Activated CD8-positive, alpha-beta memory T cell treated with anti-CD3 and anti-CD28 coated beads, Interleukin-2, amount 10 ng/mL, durations not matched to agents 7 days and 5 days (primary cell): ENCODE measurements around the gene AKAP12. TPM values are rescaled to one million over a fixed set of nuclear protein-coding genes. Genes with fewer than 3 reads are reported as not detected.
A peak's percentile ranks its signal among the peaks of the same experiment; 100 is the strongest.
"Not testable (repeated sequence)": the region's sequence is repeated elsewhere in the genome, so short reads cannot be mapped to it uniquely, and the experiment has no call there.

Experiments
- ATAC-seq: fragments of 150-1000 bp; cut with Tn5 transposase; one replicate; pipeline ENCODE4 v1.10.0; 2021; ENCODE audit warnings: moderate library complexity
- CTCF ChIA-PET: fragments of 350-600 bp; sonication (Branson Sonifier 250); formaldehyde crosslinking; loops from one replicate; lab custom pipeline; 2021; ENCODE audit warnings: antibody characterized with exemption; lab: Charles Lee
- DNase-seq: peaks from one replicate; pipeline ENCODE4 v3.0.0-alpha.2; 2020
- H3K27ac Mint-ChIP-seq: one replicate; pipeline ENCODE4 v1.8.0; 2021; ENCODE audit warnings: mild to moderate bottlenecking, mixed read lengths
- H3K27me3 Mint-ChIP-seq: one replicate; pipeline ENCODE4 v1.8.0; 2021; ENCODE audit warnings: mixed read lengths
- H3K36me3 Mint-ChIP-seq: one replicate; pipeline ENCODE4 v1.8.0; 2021; ENCODE audit warnings: mild to moderate bottlenecking, mixed read lengths
- H3K4me1 Mint-ChIP-seq: one replicate; pipeline ENCODE4 v1.8.0; 2021; ENCODE audit warnings: mixed read lengths
- H3K4me3 Mint-ChIP-seq: one replicate; pipeline ENCODE4 v1.8.0; 2021; ENCODE audit warnings: mild to moderate bottlenecking, moderate library complexity, mixed read lengths
- H3K9me3 Mint-ChIP-seq: one replicate; pipeline ENCODE4 v1.8.0; 2022; ENCODE audit warnings: low read depth, mixed read lengths
- total RNA-seq, 2 experiments: library from RNA; stranded (reverse); gene quantifications; one replicate each; pipeline ENCODE4 v1.2.3, GENCODE V29; 2021

AKAP12 gene
- total RNA-seq, 2 experiments from 2014 or later = 0.75 to 0.85 TPM

DNA sequence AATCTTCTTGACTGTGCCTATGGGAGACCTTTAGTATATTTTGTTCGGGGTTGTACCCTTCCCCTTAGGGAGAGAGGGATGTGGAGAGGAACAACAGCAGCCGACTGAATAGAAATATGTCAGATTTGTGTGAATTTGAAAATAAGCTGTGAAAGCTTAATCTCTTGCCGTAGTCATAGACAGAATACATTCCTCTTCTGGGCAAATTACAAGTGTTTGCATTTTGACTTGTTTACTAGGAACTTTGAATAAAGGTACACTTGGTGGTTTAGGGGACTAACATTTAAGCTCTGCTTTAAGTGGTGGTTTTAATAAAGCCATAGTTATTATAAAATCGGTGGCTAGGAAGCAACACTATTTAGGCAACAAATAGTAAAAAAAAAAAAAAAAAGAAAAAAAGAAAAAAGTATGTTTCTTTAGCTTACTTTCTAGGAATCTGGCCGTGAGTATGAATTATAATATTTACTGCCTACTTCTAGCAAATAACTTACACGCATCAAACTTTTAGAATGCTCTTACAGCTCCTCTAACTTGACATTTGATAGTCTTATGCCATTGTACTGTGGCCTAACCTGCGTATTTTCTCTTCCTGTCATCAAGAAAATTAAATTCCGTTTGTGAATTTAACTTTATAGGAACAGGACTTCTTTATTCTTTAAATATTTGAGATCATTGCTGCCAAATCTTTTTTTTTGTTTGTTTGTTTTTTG lies 86.5 kb downstream of the AKAP12 start:
- ATAC-seq = no peak
- CTCF ChIA-PET = interaction anchor here (0.7 to 6.8 kb wide), 11 partner anchors 10 to 433 kb away, joined by 3 to 189 read pairs (median 7); no protein-coding TSS in a partner anchor
- H3K4me1 Mint-ChIP-seq = peaks cover 23% of the 10 kb centered on the region
- H3K27ac Mint-ChIP-seq = no peak overlapping the region
- no peaks in the 10 kb centered on the region for H3K36me3 Mint-ChIP-seq
- H3K9me3 Mint-ChIP-seq = no peaks in the 10 kb centered on the region
- peak overlapping the region; percentile 61 for H3K4me3 Mint-ChIP-seq
- H3K27me3 Mint-ChIP-seq = peaks cover 77% of the 10 kb centered on the region
- DNase-seq = no peak

DNA sequence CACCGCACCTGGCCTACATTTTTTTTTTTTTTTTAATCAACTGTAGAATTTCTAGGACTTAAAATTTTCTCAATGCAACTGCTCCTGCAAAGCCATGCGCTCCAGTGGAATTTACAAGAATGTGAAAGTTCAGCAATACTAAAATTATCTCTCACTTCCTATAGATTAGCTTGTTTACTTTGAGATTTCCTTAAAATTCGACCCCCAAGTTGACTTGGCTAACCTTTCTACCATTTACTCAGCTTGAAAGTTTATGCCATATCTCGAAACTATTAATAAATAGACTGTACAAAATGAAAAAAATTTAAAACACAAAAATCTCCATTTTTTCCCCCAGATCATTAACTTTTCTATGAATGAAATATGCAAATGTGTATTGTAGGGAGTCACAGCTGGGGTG lies 87.3 kb downstream of the AKAP12 start:
- Mint-ChIP-seq H3K4me1 (peaks cover 23% of the 10 kb centered on the region), H3K36me3 (no peaks in the 10 kb centered on the region), H3K9me3 (no peaks in the 10 kb centered on the region), H3K27ac (no peak overlapping the region), H3K27me3 (peaks cover 74% of the 10 kb centered on the region), H3K4me3 (no peak overlapping the region)
- CTCF ChIA-PET = interaction anchor here (6.2 to 6.8 kb wide), 2 partner anchors 311 to 434 kb away, joined by 179 to 189 read pairs; no protein-coding TSS in a partner anchor
- ATAC-seq = no peak
- no peak for DNase-seq

DNA sequence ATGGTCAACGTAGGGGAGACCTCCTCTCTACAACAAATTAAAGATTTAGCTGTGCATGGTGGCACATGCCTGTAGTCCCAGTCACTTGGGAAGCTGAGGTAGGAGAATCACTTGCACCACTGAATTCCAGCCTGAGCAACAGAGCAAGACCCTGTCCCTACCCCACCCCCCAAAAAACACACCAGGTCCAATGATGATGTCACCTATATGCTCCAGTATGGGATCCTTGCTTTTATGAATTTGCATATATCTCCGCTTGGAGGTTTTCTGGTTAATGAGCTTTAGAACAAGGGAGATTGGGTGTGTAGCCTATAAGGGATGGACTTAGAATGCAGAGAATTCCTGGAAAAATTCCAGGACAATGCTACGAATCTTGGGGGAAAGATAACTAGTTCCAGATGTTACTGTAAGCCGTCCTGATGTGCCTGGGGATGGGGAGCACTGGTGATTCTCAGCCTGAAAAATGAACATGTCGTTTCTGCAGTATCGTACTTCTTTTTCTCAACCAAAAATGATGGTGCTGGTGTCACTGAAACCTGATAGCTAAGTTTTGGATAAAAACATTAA lies 90.4 kb downstream of the AKAP12 start:
- DNase-seq = no peak
- Mint-ChIP-seq H3K27me3 (peaks cover 62% of the 10 kb centered on the region), H3K9me3 (no peaks in the 10 kb centered on the region), H3K36me3 (no peaks in the 10 kb centered on the region), H3K4me1 (peaks cover 11% of the 10 kb centered on the region), H3K4me3 (no peak overlapping the region), H3K27ac (no peak overlapping the region)
- CTCF ChIA-PET = interaction anchor here (1.4 to 1.8 kb wide), 2 partner anchors 31 to 316 kb away, joined by 3 to 10 read pairs; no protein-coding TSS in a partner anchor
- ATAC-seq = no peak

DNA sequence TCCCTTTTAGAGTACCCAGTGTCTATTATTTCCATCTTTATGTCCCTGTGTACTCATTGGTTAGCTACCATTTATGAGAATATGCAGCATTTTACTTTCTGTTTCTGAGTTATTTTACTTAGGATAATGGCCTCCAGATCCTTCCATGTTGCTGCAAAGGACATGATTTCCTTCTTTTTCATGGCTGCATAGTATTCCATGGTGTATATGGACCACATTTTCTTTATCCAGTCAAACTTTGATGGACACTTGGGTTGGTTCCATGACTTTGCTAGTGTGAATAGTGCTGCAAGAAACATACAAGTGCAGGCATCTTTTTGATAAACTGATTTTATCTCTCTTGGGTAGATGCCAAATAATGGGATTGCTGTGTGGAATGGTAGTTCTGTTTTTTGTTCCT lies 96.2 kb downstream of the AKAP12 start:
- no peak for DNase-seq
- ATAC-seq = no peak
- H3K36me3 Mint-ChIP-seq = no peaks in the 10 kb centered on the region
- H3K9me3 Mint-ChIP-seq = no peaks in the 10 kb centered on the region
- H3K27ac Mint-ChIP-seq = no peak overlapping the region
- peaks cover 3% of the 10 kb centered on the region for H3K4me1 Mint-ChIP-seq
- H3K4me3 Mint-ChIP-seq = no peak overlapping the region
- peaks cover 25% of the 10 kb centered on the region for H3K27me3 Mint-ChIP-seq
- CTCF ChIA-PET = interaction anchor here (1.2 to 8.4 kb wide), 9 partner anchors 11 to 521 kb away, joined by 3 to 70 read pairs (median 6); no protein-coding TSS in a partner anchor

DNA sequence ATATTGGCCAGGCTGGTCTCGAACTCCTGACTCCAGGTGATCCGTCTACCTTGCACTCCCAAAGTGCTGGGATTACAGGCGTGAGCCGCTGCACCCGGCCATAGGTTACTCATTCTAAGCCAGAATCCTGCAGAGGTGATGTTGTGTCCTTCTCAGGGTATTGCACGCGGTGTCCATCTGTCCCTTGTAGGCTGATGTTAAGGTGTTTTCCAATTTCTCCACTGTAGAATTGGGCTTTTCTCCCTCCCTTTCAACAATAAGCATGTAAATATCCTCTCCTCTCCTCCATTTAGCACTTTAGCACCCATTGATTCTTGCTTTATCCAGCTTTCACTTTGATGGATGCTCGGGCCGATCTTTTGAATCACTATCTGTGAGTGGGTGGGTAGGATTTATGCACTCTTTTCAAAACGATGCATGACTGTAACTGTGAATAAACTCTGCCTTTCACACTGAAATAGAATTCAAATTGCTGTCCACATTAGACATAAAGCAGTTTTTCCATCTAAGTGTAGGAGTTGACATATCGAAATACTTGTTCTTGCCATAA lies 99.0 kb downstream of the AKAP12 start:
- ATAC-seq (no peak), DNase-seq (no peak)
- Mint-ChIP-seq H3K4me1 (peaks cover 3% of the 10 kb centered on the region), H3K27ac (no peak overlapping the region), H3K9me3 (no peaks in the 10 kb centered on the region), H3K36me3 (no peaks in the 10 kb centered on the region), H3K27me3 (peaks cover 14% of the 10 kb centered on the region), H3K4me3 (no peak overlapping the region)
- CTCF ChIA-PET = interaction anchor here (1.3 to 8.4 kb wide), 3 partner anchors 14 to 447 kb away, joined by 5 to 70 read pairs (median 6); no protein-coding TSS in a partner anchor

DNA sequence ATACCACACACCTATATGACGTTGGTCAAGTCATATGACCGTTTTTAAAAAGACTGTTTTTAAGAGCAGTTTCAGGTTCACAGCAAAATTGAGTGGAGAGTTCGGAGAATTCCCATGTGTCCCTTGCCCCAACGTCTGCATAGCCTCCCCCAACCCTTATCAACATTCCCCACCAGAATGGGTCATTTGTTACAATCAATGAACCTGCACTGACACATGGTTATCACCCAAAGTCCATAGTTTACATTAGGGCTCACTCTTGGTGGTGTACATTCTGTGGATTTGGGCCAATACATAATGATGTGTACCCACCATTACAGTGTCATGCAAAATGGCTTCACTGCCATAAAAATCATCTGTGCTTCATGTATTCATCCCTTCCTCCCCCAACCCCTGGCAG lies 99.6 kb downstream of the AKAP12 start:
- DNase-seq (no peak), ATAC-seq (no peak)
- H3K4me3 Mint-ChIP-seq = no peak overlapping the region
- H3K27ac Mint-ChIP-seq = no peak overlapping the region
- H3K36me3 Mint-ChIP-seq = no peaks in the 10 kb centered on the region
- no peaks in the 10 kb centered on the region for H3K9me3 Mint-ChIP-seq
- CTCF ChIA-PET = interaction anchor here (2.1 to 8.4 kb wide), 2 partner anchors 14 to 325 kb away, joined by 6 to 70 read pairs; no protein-coding TSS in a partner anchor
- peaks cover 3% of the 10 kb centered on the region for H3K4me1 Mint-ChIP-seq
- H3K27me3 Mint-ChIP-seq = peaks cover 12% of the 10 kb centered on the region

DNA sequence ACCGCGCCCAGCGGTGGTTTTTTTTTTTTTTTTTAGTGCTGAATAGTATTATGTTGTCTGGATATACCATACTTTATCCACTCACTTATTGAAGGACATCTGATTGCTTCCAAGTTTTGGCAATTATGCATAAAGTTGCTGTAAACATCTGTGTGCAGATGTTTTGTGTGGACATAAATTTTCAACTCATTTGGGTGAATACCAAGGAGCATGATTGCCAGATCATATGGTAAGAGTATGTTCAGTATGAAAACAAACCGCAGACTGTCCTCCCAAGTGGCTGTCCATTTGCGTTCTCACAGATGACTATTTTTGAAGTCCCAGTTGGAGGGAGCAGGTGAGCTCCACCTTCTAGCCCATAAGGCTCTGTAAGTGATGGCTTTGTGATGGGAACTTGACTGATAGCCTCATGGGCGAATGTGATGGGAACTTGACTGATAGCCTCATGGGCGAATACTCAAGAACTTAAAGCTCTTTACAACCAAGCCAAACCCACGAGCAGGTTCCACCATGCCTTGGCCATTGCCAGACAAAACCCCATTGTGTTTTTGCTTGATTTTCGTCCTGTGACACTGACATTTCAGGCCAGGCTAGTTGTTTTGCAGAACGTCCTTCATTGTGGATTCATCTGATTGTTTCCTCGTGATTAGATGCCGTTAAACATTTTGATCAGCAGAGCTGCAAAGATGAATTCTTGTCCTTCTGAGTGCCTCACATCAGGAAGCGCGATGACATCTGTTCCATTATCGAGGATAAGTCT lies 100.6 kb downstream of the AKAP12 start:
- Mint-ChIP-seq H3K4me1 (no peaks in the 10 kb centered on the region), H3K9me3 (no peaks in the 10 kb centered on the region), H3K36me3 (no peaks in the 10 kb centered on the region), H3K27ac (no peak overlapping the region), H3K27me3 (peaks cover 12% of the 10 kb centered on the region), H3K4me3 (no peak overlapping the region)
- ATAC-seq = no peak
- CTCF ChIA-PET = interaction anchor here (8.4 kb wide), 1 partner anchor 15 kb away, joined by 70 read pairs; no protein-coding TSS in a partner anchor
- no peak for DNase-seq

DNA sequence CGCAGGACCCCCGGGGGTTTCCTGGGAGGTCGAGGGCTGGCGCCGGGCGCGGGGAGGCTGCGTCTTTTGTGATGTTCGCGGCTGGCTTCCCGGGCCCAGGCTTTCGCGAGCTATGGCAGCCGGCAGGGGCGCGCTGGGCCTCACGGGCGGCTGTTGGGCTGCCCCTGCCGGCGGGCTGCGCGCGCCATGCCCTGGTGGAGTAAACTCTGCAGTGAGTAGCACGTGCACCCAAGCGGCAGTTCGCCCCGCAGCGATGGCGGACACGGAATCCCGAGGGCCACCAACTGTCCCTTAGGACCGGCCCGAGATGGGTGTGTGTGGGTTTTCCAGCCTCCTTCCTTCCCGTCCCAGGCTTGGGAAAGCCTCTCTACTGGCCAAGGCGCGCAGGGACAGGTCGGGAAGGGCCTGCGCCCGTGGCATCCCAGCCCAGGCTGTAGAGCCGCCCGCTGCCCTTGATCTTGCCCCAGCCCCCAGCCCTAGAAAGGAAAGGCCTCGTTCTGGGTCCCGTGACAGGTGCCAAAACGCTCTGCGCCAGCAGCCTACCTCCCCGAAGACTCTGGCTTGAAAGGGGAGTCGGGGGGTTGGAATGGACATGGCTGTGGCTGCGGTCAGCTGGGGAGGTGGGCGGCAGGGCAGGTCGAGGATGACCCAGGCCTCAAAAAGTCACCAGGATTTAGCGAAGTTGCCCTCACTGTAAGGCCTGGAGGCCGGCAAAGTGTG lies 101.9 kb downstream of the AKAP12 start:
- CTCF ChIA-PET = no interaction called here
- Mint-ChIP-seq H3K36me3 (no peaks in the 10 kb centered on the region), H3K4me3 (no peak overlapping the region), H3K4me1 (no peaks in the 10 kb centered on the region), H3K9me3 (no peaks in the 10 kb centered on the region), H3K27me3 (peaks cover 12% of the 10 kb centered on the region), H3K27ac (no peak overlapping the region)
- ATAC-seq = no peak
- DNase-seq = no peak

DNA sequence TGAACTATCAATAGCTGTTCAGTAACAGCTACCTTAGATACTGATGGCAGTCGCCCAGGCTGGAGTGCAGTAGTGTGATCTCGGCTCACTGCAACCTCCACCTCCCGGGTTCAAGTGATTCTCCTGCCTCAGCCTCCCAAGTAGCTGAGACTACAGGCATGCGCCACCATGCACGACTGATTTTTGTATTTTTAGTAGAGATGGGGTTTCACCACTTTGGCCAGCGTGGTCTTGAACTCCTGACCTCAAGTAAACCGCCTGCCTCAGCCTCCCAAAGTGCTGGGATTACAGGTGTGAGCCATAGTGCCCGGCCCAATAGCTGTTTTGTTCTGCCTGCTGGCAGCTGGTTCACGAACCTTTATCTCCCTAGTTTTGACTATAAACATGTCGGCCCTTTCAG lies 103.0 kb downstream of the AKAP12 start:
- not testable (repeated sequence) for ATAC-seq, H3K4me1 Mint-ChIP-seq, H3K36me3 Mint-ChIP-seq, H3K27me3 Mint-ChIP-seq, DNase-seq, H3K9me3 Mint-ChIP-seq, H3K4me3 Mint-ChIP-seq, H3K27ac Mint-ChIP-seq
- CTCF ChIA-PET = interaction anchor here (0.5 to 1.7 kb wide), 4 partner anchors 11 to 451 kb away, joined by 3 to 10 read pairs (median 4); no protein-coding TSS in a partner anchor

DNA sequence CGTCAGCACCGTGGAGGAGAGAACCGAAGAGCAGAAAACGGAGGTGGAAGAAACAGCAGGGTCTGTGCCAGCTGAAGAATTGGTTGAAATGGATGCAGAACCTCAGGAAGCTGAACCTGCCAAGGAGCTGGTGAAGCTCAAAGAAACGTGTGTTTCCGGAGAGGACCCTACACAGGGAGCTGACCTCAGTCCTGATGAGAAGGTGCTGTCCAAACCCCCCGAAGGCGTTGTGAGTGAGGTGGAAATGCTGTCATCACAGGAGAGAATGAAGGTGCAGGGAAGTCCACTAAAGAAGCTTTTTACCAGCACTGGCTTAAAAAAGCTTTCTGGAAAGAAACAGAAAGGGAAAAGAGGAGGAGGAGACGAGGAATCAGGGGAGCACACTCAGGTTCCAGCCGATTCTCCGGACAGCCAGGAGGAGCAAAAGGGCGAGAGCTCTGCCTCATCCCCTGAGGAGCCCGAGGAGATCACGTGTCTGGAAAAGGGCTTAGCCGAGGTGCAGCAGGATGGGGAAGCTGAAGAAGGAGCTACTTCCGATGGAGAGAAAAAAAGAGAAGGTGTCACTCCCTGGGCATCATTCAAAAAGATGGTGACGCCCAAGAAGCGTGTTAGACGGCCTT lies 110.0 kb downstream of the AKAP12 start:
- CTCF ChIA-PET = interaction anchor here (3.7 kb wide), 1 partner anchor 25 kb away, joined by 14 read pairs; no protein-coding TSS in a partner anchor
- Mint-ChIP-seq H3K27ac (no peak overlapping the region), H3K36me3 (no peaks in the 10 kb centered on the region), H3K27me3 (no peaks in the 10 kb centered on the region), H3K4me3 (no peak overlapping the region), H3K4me1 (no peaks in the 10 kb centered on the region), H3K9me3 (no peaks in the 10 kb centered on the region)
- DNase-seq = no peak
- no peak for ATAC-seq

DNA sequence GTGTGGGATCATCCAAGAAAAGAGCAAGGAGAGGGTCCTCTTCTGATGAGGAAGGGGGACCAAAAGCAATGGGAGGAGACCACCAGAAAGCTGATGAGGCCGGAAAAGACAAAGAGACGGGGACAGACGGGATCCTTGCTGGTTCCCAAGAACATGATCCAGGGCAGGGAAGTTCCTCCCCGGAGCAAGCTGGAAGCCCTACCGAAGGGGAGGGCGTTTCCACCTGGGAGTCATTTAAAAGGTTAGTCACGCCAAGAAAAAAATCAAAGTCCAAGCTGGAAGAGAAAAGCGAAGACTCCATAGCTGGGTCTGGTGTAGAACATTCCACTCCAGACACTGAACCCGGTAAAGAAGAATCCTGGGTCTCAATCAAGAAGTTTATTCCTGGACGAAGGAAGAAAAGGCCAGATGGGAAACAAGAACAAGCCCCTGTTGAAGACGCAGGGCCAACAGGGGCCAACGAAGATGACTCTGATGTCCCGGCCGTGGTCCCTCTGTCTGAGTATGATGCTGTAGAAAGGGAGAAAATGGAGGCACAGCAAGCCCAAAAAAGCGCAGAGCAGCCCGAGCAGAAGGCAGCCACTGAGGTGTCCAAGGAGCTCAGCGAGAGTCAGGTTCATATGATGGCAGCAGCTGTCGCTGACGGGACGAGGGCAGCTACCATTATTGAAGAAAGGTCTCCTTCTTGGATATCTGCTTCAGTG lies 110.8 kb downstream of the AKAP12 start:
- Mint-ChIP-seq H3K27me3 (no peaks in the 10 kb centered on the region), H3K27ac (no peak overlapping the region), H3K4me1 (no peaks in the 10 kb centered on the region), H3K4me3 (no peak overlapping the region), H3K9me3 (no peaks in the 10 kb centered on the region), H3K36me3 (no peaks in the 10 kb centered on the region)
- CTCF ChIA-PET = interaction anchor here (3.7 kb wide), 1 partner anchor 25 kb away, joined by 14 read pairs; no protein-coding TSS in a partner anchor
- DNase-seq = no peak
- ATAC-seq = no peak
